Choroid plexus epithelial cell (primary cell): ENCODE results near the gene MAP3K8.

Source experiments
- DNase-seq: peaks from one replicate; pipeline ENCODE4 v3.0.0-alpha.2; 2010; ENCODE audit warnings: low read depth
- H3K4me3 ChIP-seq: 2 replicates; pipeline ENCODE4 v1.5.1; 2011; ENCODE audit warnings: low read depth, mild to moderate bottlenecking, control low read depth, low read length, moderate library complexity
- CTCF ChIP-seq: conservative IDR thresholded peaks from 2 replicates; pipeline ENCODE4 v1.5.1; 2011; ENCODE audit warnings: low read depth, mild to moderate bottlenecking, control low read depth, inconsistent platforms, low read length, moderate library complexity

MAP3K8 gene

GRCh38 chr10:30404540-30404939 is 29.4 kb upstream of the MAP3K8 start:
- TF ChIP-seq CTCF: no peak
- no peak for DNase-seq
- H3K4me3 ChIP-seq: no peak overlapping the region

- DNase-seq: no peak
- no peak overlapping the region for H3K4me3 ChIP-seq
- TF ChIP-seq CTCF: no peak
These were observed 22.7 kb upstream of the MAP3K8 start for GRCh38 chr10:30411263-30411662.

- no peak for DNase-seq
- TF ChIP-seq CTCF: no peak
These were observed 21.1 kb upstream of the MAP3K8 start for GRCh38 chr10:30412901-30413300.

GRCh38 chr10:30413996-30414576 is 19.9 kb upstream of the MAP3K8 start:
- TF ChIP-seq CTCF: peak; percentile 82
- H3K4me3 ChIP-seq: no peak overlapping the region
- peak; percentile 86 for DNase-seq

More at GRCh38 chr10:30412901-30413300, 21.1 kb upstream of the MAP3K8 start:
- no peak overlapping the region for H3K4me3 ChIP-seq

GRCh38 chr10:30415593-30415992 is 18.4 kb upstream of the MAP3K8 start:
- H3K4me3 ChIP-seq: no peak overlapping the region
- TF ChIP-seq CTCF: no peak
- no peak for DNase-seq

- no peak for DNase-seq
- no peak for TF ChIP-seq CTCF
- no peak overlapping the region for H3K4me3 ChIP-seq
These were observed 16.7 kb upstream of the MAP3K8 start for GRCh38 chr10:30417301-30417700.

GRCh38 chr10:30420266-30420665 is 13.7 kb upstream of the MAP3K8 start:
- DNase-seq: no peak
- H3K4me3 ChIP-seq: no peak overlapping the region
- no peak for TF ChIP-seq CTCF
